Epithelial cell of proximal tubule (primary cell): ENCODE measurements around the gene RAB11FIP2. TPM values are rescaled to one million over a fixed set of nuclear protein-coding genes. Genes with fewer than 3 reads are reported as not detected.

Experiments
- DNase-seq: peaks from one replicate; pipeline ENCODE4 v3.0.0-alpha.2; 2011; ENCODE audit warnings: low read depth
- H3K4me3 ChIP-seq: 2 replicates; pipeline ENCODE4 v1.5.1; 2011; ENCODE audit warnings: low read depth, mild to moderate bottlenecking, low read length
- CTCF ChIP-seq: conservative IDR thresholded peaks from 2 replicates; pipeline ENCODE4 v1.5.1; 2012; ENCODE audit warnings: low read depth, mild to moderate bottlenecking, low read length
- total RNA-seq: library from RNA; depleted of rRNA; stranded (reverse); fragments of >200 nt; gene quantifications from 2 replicates; pipeline ENCODE4 v1.2.3, GENCODE V29; 2015

Gene RAB11FIP2
- total RNA-seq, 1 donor from 2014 or later: 6.1 TPM

DNA sequence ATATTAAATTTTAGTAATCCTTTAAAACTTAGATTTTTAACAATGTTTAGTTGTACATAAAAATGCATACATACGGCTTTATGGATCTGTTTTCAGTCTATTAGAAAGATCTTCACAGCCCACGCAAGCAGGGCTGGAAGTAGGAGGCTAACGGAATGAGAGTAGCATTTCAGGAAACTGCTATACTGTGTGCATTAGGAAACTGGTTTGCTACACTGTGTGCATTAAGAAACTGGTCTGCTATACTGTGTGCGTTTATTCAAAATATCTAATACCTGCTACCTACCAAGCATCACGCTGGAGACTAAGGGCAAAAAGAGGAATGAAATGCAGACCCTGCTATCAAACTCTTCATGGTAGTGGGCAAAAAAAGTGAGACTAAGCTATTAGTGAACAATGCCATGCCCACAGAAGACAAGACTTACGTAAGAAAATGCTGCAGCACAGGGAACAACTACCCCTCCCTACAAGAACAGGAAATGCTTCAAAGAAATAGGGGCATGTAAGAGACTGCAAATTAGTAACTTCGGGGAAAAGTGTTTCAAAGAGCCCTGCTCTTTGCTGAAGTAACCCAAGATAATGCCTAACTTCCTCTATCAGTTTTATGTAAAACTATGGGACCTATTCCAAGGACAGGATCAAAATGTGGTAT, 11.3 kb downstream of the RAB11FIP2 start:
- DNase-seq: no peak
- no peak overlapping the region for H3K4me3 ChIP-seq
- no peak for TF ChIP-seq CTCF

GRCh38 chr10:118034791-118035261, 11.9 kb downstream of the RAB11FIP2 start:
- no peak for DNase-seq
- H3K4me3 ChIP-seq: no peak overlapping the region
- no peak for TF ChIP-seq CTCF

GRCh38 chr10:118033905-118034304, 12.8 kb downstream of the RAB11FIP2 start:
- no peak for DNase-seq
- no peak for TF ChIP-seq CTCF
- no peak overlapping the region for H3K4me3 ChIP-seq

GRCh38 chr10:118032564-118032963, 14.2 kb downstream of the RAB11FIP2 start:
- TF ChIP-seq CTCF: no peak
- no peak overlapping the region for H3K4me3 ChIP-seq
- DNase-seq: no peak

DNA sequence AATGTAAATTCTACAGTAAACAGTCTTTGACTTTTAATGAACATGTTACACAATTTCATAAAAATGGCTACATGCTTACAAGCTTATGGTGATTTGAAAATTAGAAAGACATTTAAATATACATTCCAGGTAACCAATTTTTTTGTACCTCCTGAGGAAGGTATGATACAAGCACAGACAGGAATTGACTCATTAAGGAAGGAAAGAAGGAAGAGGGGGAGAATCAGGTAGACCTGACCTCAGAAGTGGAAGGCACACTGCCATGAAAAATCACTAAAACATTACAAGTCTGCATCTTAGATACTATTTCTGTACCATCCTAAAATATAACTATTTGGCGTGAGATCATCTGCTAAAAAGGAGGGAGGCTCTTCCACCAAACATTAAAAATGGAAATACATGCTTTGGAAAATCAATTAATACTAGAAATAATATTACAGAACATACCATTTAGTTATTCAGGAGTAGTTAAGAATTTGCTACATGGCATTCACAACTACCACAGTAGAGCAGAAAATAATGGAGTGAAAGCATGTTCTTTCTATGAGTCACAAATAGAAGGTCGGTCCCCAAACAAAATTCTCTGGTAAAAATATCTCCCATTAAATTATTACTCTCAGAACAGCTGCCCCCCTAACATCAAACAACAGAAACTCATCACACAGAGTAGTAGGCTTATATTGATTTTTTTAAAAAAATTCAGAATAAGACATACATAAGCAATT, 15.2 kb downstream of the RAB11FIP2 start:
- TF ChIP-seq CTCF: no peak
- DNase-seq: no peak
- H3K4me3 ChIP-seq: no peak overlapping the region

DNA sequence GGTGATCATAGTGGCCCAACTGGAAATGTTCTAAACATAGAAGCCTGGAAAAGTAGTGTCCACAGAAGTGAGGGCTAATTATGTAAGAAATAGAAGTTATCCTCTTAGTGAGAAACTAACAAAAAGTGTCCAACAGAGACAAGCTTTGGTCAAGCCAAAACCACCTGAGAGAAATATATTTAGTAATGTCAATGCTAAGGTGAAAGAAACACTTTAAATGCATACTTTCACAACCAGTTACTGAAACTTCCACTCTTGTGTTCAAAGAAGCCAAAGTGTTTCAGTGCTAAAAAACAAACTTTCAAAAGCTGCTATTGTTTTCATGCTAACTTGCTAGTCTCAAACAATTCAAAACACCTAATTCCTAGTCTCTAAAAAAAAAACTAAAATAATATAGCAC, 18.1 kb downstream of the RAB11FIP2 start:
- H3K4me3 ChIP-seq: no peak overlapping the region
- no peak for TF ChIP-seq CTCF
- no peak for DNase-seq
